Activated T-helper 1 cell treated with anti-CD3 and anti-CD28 coated beads, Interleukin-12 subunit alpha, Interleukin-12 subunit beta, Interleukin-2, Interleukin-4 antibody, amounts not matched to agents 30 ng/mL and 10 ng/mL and 1 ng/mL, durations not matched to agents 14 hours and 24 hours and 36 hours (primary cell): ENCODE data around the gene ZNF554. TPM values are rescaled to one million over a fixed set of nuclear protein-coding genes. Genes with fewer than 3 reads are reported as not detected.

Source experiments
- DNase-seq: peaks from one replicate; pipeline ENCODE4 v3.0.0; 2021; ENCODE audit warnings: low spot score
- H3K27ac Mint-ChIP-seq: one replicate; pipeline ENCODE4 v1.8.0; 2021; ENCODE audit warnings: mild to moderate bottlenecking, mixed read lengths
- H3K27me3 Mint-ChIP-seq: one replicate; pipeline ENCODE4 v1.8.0; 2022; ENCODE audit warnings: mild to moderate bottlenecking, moderate library complexity, mixed read lengths; ENCODE audit not compliant: insufficient read depth
- H3K36me3 Mint-ChIP-seq: one replicate; pipeline ENCODE4 v1.8.0; 2021; ENCODE audit warnings: low read depth, mixed read lengths
- H3K4me1 Mint-ChIP-seq: one replicate; pipeline ENCODE4 v1.8.0; 2021; ENCODE audit warnings: low read depth, mixed read lengths
- H3K4me3 Mint-ChIP-seq: one replicate; pipeline ENCODE4 v1.8.0; 2021; ENCODE audit warnings: mild to moderate bottlenecking, moderate library complexity, mixed read lengths
- H3K9me3 Mint-ChIP-seq: one replicate; pipeline ENCODE4 v1.8.0; 2021; ENCODE audit warnings: mixed read lengths
- intact Hi-C: fragments of 100-400 bp; cut with micrococcal nuclease; formaldehyde crosslinking; loops from one replicate; pipeline ENCODE4 v1.15.1; 2024
- total RNA-seq: library from RNA; stranded (reverse); gene quantifications from 2 replicates; pipeline ENCODE4 v1.2.3, GENCODE V29; 2022

ZNF554 gene
- total RNA-seq: 1.8 and 1.9 TPM in 2 replicates

GRCh38 chr19:2819540-2820111 is at the start of gene ZNF554:
Gene ZNF554, plus strand, starts transcription at chr19:2819868. Its CDS starts 204 bp downstream, at chr19:2820072.
- Mint-ChIP-seq H3K4me1 (no peaks in the 10 kb centered on the region), H3K9me3 (peaks cover 4% of the 10 kb centered on the region), H3K27ac (no peak within 1 kb of the TSS), H3K27me3 (no peaks in the 10 kb centered on the region), H3K36me3 (peaks cover 3% of the 10 kb centered on the region), H3K4me3 (peak within 1 kb of the TSS; percentile 82)
- intact Hi-C loops: loop anchor here (1.0 kb wide), 3 partner anchors 22 to 117 kb away; partner anchors contain the start of genes GNG7, THOP1 and ZNF555
- DNase-seq: peak; percentile 95

DNA sequence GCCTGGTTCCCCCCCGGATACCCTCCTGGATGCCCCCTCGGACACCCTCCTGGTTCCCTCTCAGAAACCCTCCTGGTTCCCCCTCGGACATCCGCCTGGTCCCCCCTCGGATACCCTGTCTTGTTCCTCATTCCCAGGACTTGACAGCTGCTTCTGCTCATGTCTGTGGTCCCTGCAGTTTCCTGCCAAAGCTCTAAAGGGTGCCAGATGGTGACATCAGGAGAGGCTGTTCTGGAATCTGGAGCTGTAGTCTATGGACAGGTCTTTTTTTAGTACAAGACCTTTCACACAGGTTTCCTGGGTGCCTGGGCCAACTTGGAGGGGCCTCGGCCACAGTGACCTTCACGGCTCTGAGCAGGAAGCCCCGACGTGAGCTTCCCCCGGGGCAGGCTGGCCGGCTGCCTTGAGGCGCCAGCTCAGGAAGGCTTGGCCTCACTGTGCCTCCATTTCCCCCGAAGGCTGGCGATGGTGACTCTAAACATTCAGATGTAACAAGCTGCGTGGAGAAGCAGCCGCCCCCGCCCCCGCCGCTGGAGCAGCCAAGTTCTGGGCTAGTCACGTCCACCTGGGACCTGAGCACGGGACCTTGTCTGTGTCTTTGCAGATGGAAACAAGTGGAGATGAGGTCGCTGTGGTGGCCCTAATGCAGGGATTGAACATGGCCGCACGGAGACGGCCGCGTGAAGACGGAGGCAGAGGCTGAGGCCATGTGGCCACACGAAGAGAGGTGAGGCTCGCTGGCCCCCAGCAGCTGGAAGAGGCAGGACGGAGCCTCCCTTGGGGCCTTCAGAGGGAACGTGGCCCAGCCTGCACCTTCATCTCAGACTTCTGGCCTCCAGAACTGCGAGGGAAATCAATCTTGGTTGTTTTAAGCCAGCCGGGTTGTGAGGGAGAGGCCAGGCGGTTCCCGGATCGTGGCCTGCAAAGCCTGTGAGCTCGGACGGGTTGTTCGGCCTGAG is 49.3 kb upstream of the ZNF554 start:
- H3K27ac Mint-ChIP-seq: no peak overlapping the region

GRCh38 chr19:2771786-2772674 is 47.6 kb upstream of the ZNF554 start:
- Mint-ChIP-seq H3K4me3 (no peak overlapping the region), H3K27me3 (no peaks in the 10 kb centered on the region), H3K36me3 (peaks cover 12% of the 10 kb centered on the region), H3K27ac (peak overlapping the region; percentile 76), H3K4me1 (peaks cover 24% of the 10 kb centered on the region), H3K9me3 (no peaks in the 10 kb centered on the region)
- intact Hi-C loops: no loop called here
- no peak for DNase-seq

More for the DNA sequence above, 49.3 kb upstream of the ZNF554 start:
- intact Hi-C loops: no loop called here
- peaks cover 4% of the 10 kb centered on the region for H3K36me3 Mint-ChIP-seq
- peaks cover 12% of the 10 kb centered on the region for H3K4me1 Mint-ChIP-seq
- H3K27me3 Mint-ChIP-seq: no peaks in the 10 kb centered on the region
- H3K4me3 Mint-ChIP-seq: no peak overlapping the region
- no peaks in the 10 kb centered on the region for H3K9me3 Mint-ChIP-seq
- DNase-seq: no peak

DNA sequence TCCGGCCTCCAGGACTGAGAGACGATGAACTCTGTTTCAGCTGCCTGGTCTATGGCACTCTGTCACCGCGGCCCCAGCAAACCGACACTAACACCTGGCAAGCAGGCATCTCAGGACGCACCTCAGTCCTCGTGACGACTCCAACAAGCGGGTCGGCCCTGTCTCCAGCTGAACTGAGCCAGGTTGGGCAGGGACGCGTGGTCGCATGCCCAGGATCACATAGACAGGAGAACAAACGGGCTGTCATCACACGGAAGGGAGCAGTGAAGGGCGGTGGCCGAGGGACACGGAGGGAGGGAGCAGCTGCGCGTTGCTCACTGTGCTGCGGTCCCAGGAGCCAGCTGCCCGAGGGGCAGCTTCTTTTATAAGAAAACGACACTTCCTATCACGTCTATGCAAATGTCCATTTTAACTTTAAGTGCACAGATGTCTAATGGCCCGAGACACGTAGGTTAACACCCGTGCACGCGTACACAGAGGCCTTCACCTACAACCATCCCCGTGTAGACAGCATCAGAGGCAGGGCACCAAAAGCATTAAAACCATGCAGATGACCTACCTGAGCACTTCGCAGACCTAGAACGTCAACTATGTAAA is 45.5 kb upstream of the ZNF554 start:
- intact Hi-C loops: no loop called here
- no peaks in the 10 kb centered on the region for H3K27me3 Mint-ChIP-seq
- no peak overlapping the region for H3K4me3 Mint-ChIP-seq
- DNase-seq: no peak
- H3K27ac Mint-ChIP-seq: peak overlapping the region; percentile 11
- H3K9me3 Mint-ChIP-seq: no peaks in the 10 kb centered on the region
- peaks cover 24% of the 10 kb centered on the region for H3K4me1 Mint-ChIP-seq
- peaks cover 15% of the 10 kb centered on the region for H3K36me3 Mint-ChIP-seq

GRCh38 chr19:2774953-2775555 is 44.6 kb upstream of the ZNF554 start:
- Mint-ChIP-seq H3K27me3 (no peaks in the 10 kb centered on the region), H3K4me3 (peak overlapping the region; percentile 83), H3K36me3 (peaks cover 16% of the 10 kb centered on the region), H3K9me3 (no peaks in the 10 kb centered on the region), H3K4me1 (peaks cover 26% of the 10 kb centered on the region), H3K27ac (peak overlapping the region; percentile 96)
- intact Hi-C loops: no loop called here
- DNase-seq: no peak

DNA sequence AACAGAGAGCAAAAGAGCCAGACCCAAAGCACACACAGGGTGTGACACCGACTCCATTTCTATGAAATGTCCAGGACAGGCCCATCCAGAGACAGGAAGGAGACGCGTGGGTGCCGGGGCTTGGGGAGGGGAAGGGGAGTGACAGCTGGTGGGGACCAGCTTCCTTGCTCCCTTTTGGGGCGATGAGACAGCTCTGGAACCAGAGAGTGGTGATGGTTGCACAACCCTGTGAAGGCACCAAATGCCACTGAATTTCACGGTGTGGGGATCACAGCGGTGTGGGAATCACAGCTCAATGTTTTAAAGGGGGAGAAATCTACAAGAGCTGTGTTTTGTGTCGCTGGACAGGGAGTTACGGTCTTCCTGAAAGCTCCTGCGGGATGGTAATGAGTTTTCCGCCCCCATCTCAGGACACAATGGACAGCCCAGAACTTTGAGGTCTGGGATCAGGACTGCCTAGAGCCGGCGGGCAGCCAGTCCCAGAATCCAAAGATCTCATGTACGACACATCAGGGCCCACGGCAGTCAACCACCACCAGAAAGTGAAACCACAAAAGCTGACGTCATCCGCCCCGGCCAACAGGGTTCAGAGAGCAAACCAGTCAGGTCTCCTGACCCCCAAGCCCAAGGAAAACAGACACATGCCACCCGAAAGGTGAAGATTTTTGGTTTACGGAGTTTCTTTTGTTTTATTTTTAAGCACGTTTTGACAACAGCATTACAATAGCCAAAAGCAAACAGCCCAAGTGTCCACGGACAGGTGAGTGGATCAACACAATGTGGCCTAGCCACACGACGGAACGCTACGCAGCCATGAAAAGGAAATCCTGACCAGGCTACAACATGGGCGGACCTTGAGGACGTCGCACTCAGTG is 43.9 kb upstream of the ZNF554 start:
- no peaks in the 10 kb centered on the region for H3K27me3 Mint-ChIP-seq
- H3K27ac Mint-ChIP-seq: peak overlapping the region; percentile 96
- peaks cover 18% of the 10 kb centered on the region for H3K36me3 Mint-ChIP-seq
- DNase-seq: peak; percentile 71
- intact Hi-C loops: no loop called here
- H3K4me3 Mint-ChIP-seq: peak overlapping the region; percentile 83
- H3K4me1 Mint-ChIP-seq: peaks cover 33% of the 10 kb centered on the region
- no peaks in the 10 kb centered on the region for H3K9me3 Mint-ChIP-seq

DNA sequence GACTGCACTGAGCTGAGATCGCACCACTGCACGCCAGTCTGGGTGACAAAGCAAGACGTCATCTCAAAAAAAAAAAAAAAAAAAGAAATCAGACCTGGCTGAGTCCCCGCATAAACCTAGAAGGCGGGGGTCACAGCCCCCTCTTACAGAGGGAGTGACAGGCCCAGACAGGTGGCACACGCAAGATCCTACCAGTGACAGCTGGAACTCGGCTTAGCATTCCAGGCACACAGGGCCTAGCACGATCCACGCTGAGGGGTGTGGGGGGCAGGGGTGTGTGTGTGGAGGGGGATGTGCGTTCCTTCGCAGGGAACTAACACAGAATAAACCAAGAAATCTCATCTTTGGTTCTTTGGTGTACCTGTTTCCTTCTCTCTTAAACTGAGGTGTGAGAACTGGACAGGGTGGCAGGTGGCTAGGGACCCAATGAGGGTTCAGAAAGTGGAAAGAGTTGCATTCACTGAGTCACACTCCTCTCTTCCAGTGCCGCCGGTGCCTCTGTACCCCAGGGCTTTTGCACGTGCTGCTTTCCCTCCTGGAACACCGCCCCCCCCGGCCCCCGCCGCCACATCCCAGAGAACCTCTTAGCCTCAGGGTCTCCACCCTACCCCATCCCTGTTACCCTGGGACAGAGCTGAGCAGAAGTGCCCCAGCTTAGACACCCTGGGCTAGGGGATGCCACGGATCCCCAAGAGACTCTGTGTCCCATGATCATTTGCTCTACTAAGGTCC is 41.5 kb upstream of the ZNF554 start:
- DNase-seq: no peak
- Mint-ChIP-seq H3K27me3 (no peaks in the 10 kb centered on the region), H3K36me3 (peaks cover 15% of the 10 kb centered on the region), H3K4me3 (no peak overlapping the region), H3K4me1 (peaks cover 42% of the 10 kb centered on the region), H3K9me3 (no peaks in the 10 kb centered on the region), H3K27ac (no peak overlapping the region)
- intact Hi-C loops: no loop called here

DNA sequence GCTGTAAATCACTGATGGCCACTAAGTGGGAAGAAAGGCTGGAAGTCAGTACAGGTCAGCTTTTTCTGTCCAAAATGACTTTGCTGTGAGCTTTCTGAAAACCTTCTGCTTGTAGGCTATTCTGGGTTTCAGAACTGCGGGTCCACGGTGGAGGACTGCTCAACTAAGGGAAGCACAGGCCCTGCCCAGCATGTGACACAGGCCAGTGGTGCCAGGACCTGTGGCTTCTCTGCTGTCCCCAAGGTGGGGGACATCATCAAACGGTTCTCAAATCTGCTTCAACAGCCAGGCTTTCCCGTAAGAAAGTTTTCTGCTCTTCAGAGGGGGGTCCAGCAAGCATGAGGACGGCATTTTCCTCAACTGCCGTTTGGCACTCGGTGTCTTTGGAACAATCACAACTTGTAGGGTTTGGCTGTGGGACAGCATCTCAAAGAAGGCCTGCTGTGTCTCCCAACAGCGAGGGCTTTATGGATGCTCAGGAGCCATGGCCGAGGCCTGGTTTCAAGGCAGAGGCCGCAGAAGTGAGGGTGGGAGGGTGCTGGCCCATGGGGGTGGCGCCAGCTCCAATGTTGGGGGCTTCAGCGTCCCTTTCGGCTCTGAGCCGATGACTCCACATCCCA is 40.4 kb upstream of the ZNF554 start:
- H3K4me3 Mint-ChIP-seq: no peak overlapping the region
- intact Hi-C loops: no loop called here
- H3K27ac Mint-ChIP-seq: no peak overlapping the region
- H3K36me3 Mint-ChIP-seq: peaks cover 15% of the 10 kb centered on the region
- DNase-seq: no peak
- peaks cover 53% of the 10 kb centered on the region for H3K4me1 Mint-ChIP-seq
- no peaks in the 10 kb centered on the region for H3K9me3 Mint-ChIP-seq
- no peaks in the 10 kb centered on the region for H3K27me3 Mint-ChIP-seq

GRCh38 chr19:2780284-2780683 is 39.4 kb upstream of the ZNF554 start:
- Mint-ChIP-seq H3K36me3 (peaks cover 13% of the 10 kb centered on the region), H3K9me3 (no peaks in the 10 kb centered on the region), H3K27me3 (no peaks in the 10 kb centered on the region), H3K27ac (no peak overlapping the region), H3K4me3 (peak overlapping the region; percentile 17), H3K4me1 (peaks cover 57% of the 10 kb centered on the region)
- no peak for DNase-seq
- intact Hi-C loops: loop anchor here (5.0 to 10.0 kb wide), 4 partner anchors 305 to 1373 kb away; partner anchors contain the start of genes AP3D1, DAZAP1, GADD45B and NCLN

- H3K27me3 Mint-ChIP-seq: no peaks in the 10 kb centered on the region
- H3K36me3 Mint-ChIP-seq: peaks cover 11% of the 10 kb centered on the region
- H3K4me3 Mint-ChIP-seq: peak overlapping the region; percentile 98
- DNase-seq: no peak
- no peaks in the 10 kb centered on the region for H3K9me3 Mint-ChIP-seq
- peaks cover 54% of the 10 kb centered on the region for H3K4me1 Mint-ChIP-seq
- intact Hi-C loops: loop anchor here (2.0 to 10.0 kb wide), 6 partner anchors 168 to 1375 kb away; partner anchors contain the start of genes AP3D1, DAZAP1, GADD45B and MFSD12
- peak overlapping the region; percentile 89 for H3K27ac Mint-ChIP-seq
These were observed 37.2 kb upstream of the ZNF554 start for GRCh38 chr19:2782329-2782935.
